HG03521 (cell line): ENCODE results near the gene METTL1.
A peak's percentile ranks its signal among the peaks of the same experiment; 100 is the strongest.
"Not testable (repeated sequence)": the region's sequence is repeated elsewhere in the genome, so short reads cannot be mapped to it uniquely, and the experiment has no call there.

Source experiments
- ATAC-seq: cut with Tn5 transposase; IDR thresholded peaks from one replicate; pipeline ENCODE4 v1.9.1; 2021; ENCODE audit warnings: mild to moderate bottlenecking, moderate library complexity; ENCODE audit not compliant: unreplicated experiment

The METTL1 gene

GRCh38 chr12:57800965-57801364 is 29.1 kb upstream of the METTL1 start:
- no peak for ATAC-seq

GRCh38 chr12:57797933-57798332 is 26.0 kb upstream of the METTL1 start:
- no peak for ATAC-seq

- ATAC-seq: no peak
Measured at GRCh38 chr12:57796996-57797395, 25.1 kb upstream of the METTL1 start.

GRCh38 chr12:57795354-57795753 is 23.4 kb upstream of the METTL1 start:
- no peak for ATAC-seq

GRCh38 chr12:57793920-57794319 is 22.0 kb upstream of the METTL1 start:
- no peak for ATAC-seq

GRCh38 chr12:57783861-57784260 is 12.0 kb upstream of the METTL1 start:
- ATAC-seq: no peak

- no peak for ATAC-seq
Measured at GRCh38 chr12:57783466-57783801, 11.5 kb upstream of the METTL1 start.

GRCh38 chr12:57782608-57783465 is 10.9 kb upstream of the METTL1 start, which contains the start of gene TSFM:
Gene TSFM, plus strand, starts transcription at chr12:57782787. Its CDS starts 15 bp downstream, at chr12:57782802.
- peak; percentile 82 for ATAC-seq

GRCh38 chr12:57782243-57782607 is 10.3 kb upstream of the METTL1 start:
- ATAC-seq: no peak

- ATAC-seq: no peak
Measured at GRCh38 chr12:57781801-57782200, 9.9 kb upstream of the METTL1 start.

- ATAC-seq: no peak
Measured at GRCh38 chr12:57781244-57781643, 9.3 kb upstream of the METTL1 start.

GRCh38 chr12:57780284-57780897 is 8.5 kb upstream of the METTL1 start:
- no peak for ATAC-seq

GRCh38 chr12:57779736-57780135 is 7.8 kb upstream of the METTL1 start:
- ATAC-seq: no peak

GRCh38 chr12:57777911-57778310 is 6.0 kb upstream of the METTL1 start:
- ATAC-seq: no peak

GRCh38 chr12:57777367-57777766 is 5.5 kb upstream of the METTL1 start:
- ATAC-seq: no peak

GRCh38 chr12:57776247-57776587 is 4.3 kb upstream of the METTL1 start:
- no peak for ATAC-seq

- ATAC-seq: no peak
Measured at GRCh38 chr12:57775563-57776246, 3.8 kb upstream of the METTL1 start.

- no peak for ATAC-seq
Measured at GRCh38 chr12:57775044-57775443, 3.1 kb upstream of the METTL1 start.

GRCh38 chr12:57774634-57775033 is 2.7 kb upstream of the METTL1 start:
- ATAC-seq: not testable (repeated sequence)

- ATAC-seq: peak; percentile 31
Measured at GRCh38 chr12:57772429-57773322, 771 bp upstream of the METTL1 start, which contains the start of gene EEF1AKMT3. Gene EEF1AKMT3, plus strand, starts transcription at chr12:57772614. Its CDS starts 111 bp downstream, at chr12:57772725.
